ENCODE data around the gene C16orf96.

The C16orf96 gene

GRCh38 chr16:4609200-4610010, 53.3 kb downstream of the C16orf96 start:
- no peak overlapping the region for H3K4me3 ChIP-seq (ENCODE audit: low read length)
- no peak for TF ChIP-seq EZH2 (optimal IDR thresholded peaks at IDR 0.05; ENCODE audit: low read depth, low read length)
- no peak for TF ChIP-seq CTCF (IDR thresholded peaks at IDR 0.05; ENCODE audit: low read length)
- no peak for TF ChIP-seq EZH2phosphoT487 (IDR thresholded peaks at IDR 0.05; ENCODE audit: low read length)
- no peaks in the 10 kb centered on the region for H3K9me3 ChIP-seq (replicated peaks; ENCODE audit: insufficient read depth, low read length)
- peaks cover 27% of the 10 kb centered on the region for H3K79me2 ChIP-seq (ENCODE audit: low read length)
- no peaks in the 10 kb centered on the region for H3F3A ChIP-seq (ENCODE audit: insufficient read depth, low read length)
- no peak overlapping the region for H3K9ac ChIP-seq (ENCODE audit: low read length)
- H3K36me3 ChIP-seq (replicated peaks; ENCODE audit: insufficient read depth, low read length) = no peaks in the 10 kb centered on the region
- H3K4me2 ChIP-seq (ENCODE audit: low read depth, low read length) = no peak overlapping the region
- H2AFZ ChIP-seq (ENCODE audit: low read length) = no peak overlapping the region
- H4K20me1 ChIP-seq (ENCODE audit: insufficient read depth, low read length) = no peaks in the 10 kb centered on the region
- no peak overlapping the region for H3K27ac ChIP-seq (ENCODE audit: low read length)
- H3K27me3 ChIP-seq (replicated peaks; ENCODE audit: insufficient read depth, low read length) = no peaks in the 10 kb centered on the region
- no peaks in the 10 kb centered on the region for H3K9me2 ChIP-seq (replicated peaks; ENCODE audit: insufficient read depth, low read length)
- no peak for DNase-seq
- peaks cover 7% of the 10 kb centered on the region; the same call in 1 of the 2 replicates for H3K4me1 ChIP-seq (ENCODE audit: low read length)

GRCh38 chr16:4610011-4611005, 54.2 kb downstream of the C16orf96 start:
- peaks cover 27% of the 10 kb centered on the region for H3K79me2 ChIP-seq (ENCODE audit: low read length)
- H3K9ac ChIP-seq (ENCODE audit: low read length) = no peak overlapping the region
- no peaks in the 10 kb centered on the region for H4K20me1 ChIP-seq (ENCODE audit: insufficient read depth, low read length)
- TF ChIP-seq EZH2 (optimal IDR thresholded peaks at IDR 0.05; ENCODE audit: low read depth, low read length) (no peak), EZH2phosphoT487 (IDR thresholded peaks at IDR 0.05; ENCODE audit: low read length) (no peak), CTCF (IDR thresholded peaks at IDR 0.05; ENCODE audit: low read length) (no peak)
- no peaks in the 10 kb centered on the region for H3K27me3 ChIP-seq (replicated peaks; ENCODE audit: insufficient read depth, low read length)
- H3K4me2 ChIP-seq (ENCODE audit: low read depth, low read length) = no peak overlapping the region
- DNase-seq = no peak
- H3F3A ChIP-seq (ENCODE audit: insufficient read depth, low read length) = peaks cover 5% of the 10 kb centered on the region; the same call in 1 of the 2 replicates
- no peaks in the 10 kb centered on the region for H3K9me3 ChIP-seq (replicated peaks; ENCODE audit: insufficient read depth, low read length)
- no peaks in the 10 kb centered on the region for H3K36me3 ChIP-seq (replicated peaks; ENCODE audit: insufficient read depth, low read length)
- H3K4me3 ChIP-seq (ENCODE audit: low read length) = no peak overlapping the region
- H3K4me1 ChIP-seq (ENCODE audit: low read length) = peaks cover 11% of the 10 kb centered on the region
- no peaks in the 10 kb centered on the region for H3K9me2 ChIP-seq (replicated peaks; ENCODE audit: insufficient read depth, low read length)
- H3K27ac ChIP-seq (ENCODE audit: low read length) = no peak overlapping the region
- H2AFZ ChIP-seq (ENCODE audit: low read length) = no peak overlapping the region

- no peak overlapping the region for H2AFZ ChIP-seq (ENCODE audit: low read length)
- no peak overlapping the region for H3K9ac ChIP-seq (ENCODE audit: low read length)
- peaks cover 13% of the 10 kb centered on the region; the same call in 1 of the 2 replicates for H3F3A ChIP-seq (ENCODE audit: insufficient read depth, low read length)
- H3K9me2 ChIP-seq (replicated peaks; ENCODE audit: insufficient read depth, low read length) = no peaks in the 10 kb centered on the region
- no peak for TF ChIP-seq EZH2 (optimal IDR thresholded peaks at IDR 0.05; ENCODE audit: low read depth, low read length)
- TF ChIP-seq EZH2phosphoT487 (IDR thresholded peaks at IDR 0.05; ENCODE audit: low read length) = no peak
- no peak for TF ChIP-seq CTCF (IDR thresholded peaks at IDR 0.05; ENCODE audit: low read length)
- H3K27ac ChIP-seq (ENCODE audit: low read length) = no peak overlapping the region
- no peaks in the 10 kb centered on the region for H4K20me1 ChIP-seq (ENCODE audit: insufficient read depth, low read length)
- H3K4me2 ChIP-seq (ENCODE audit: low read depth, low read length) = no peak overlapping the region
- H3K4me1 ChIP-seq (ENCODE audit: low read length) = peaks cover 18% of the 10 kb centered on the region
- peaks cover 27% of the 10 kb centered on the region for H3K79me2 ChIP-seq (ENCODE audit: low read length)
- no peaks in the 10 kb centered on the region for H3K9me3 ChIP-seq (replicated peaks; ENCODE audit: insufficient read depth, low read length)
- no peak overlapping the region for H3K4me3 ChIP-seq (ENCODE audit: low read length)
- DNase-seq = no peak
- H3K27me3 ChIP-seq (replicated peaks; ENCODE audit: insufficient read depth, low read length) = no peaks in the 10 kb centered on the region
- H3K36me3 ChIP-seq (replicated peaks; ENCODE audit: insufficient read depth, low read length) = no peaks in the 10 kb centered on the region
Measured at GRCh38 chr16:4611337-4612021, 55.3 kb downstream of the C16orf96 start.

Data from MM.1S (cell line).